ENCODE results near the gene AQP5. TPM values are rescaled to one million over a fixed set of nuclear protein-coding genes. Genes with fewer than 3 reads are reported as not detected.

Gene AQP5
- total RNA-seq, 1 experiment from 2014 or later = 0.11 TPM

DNA sequence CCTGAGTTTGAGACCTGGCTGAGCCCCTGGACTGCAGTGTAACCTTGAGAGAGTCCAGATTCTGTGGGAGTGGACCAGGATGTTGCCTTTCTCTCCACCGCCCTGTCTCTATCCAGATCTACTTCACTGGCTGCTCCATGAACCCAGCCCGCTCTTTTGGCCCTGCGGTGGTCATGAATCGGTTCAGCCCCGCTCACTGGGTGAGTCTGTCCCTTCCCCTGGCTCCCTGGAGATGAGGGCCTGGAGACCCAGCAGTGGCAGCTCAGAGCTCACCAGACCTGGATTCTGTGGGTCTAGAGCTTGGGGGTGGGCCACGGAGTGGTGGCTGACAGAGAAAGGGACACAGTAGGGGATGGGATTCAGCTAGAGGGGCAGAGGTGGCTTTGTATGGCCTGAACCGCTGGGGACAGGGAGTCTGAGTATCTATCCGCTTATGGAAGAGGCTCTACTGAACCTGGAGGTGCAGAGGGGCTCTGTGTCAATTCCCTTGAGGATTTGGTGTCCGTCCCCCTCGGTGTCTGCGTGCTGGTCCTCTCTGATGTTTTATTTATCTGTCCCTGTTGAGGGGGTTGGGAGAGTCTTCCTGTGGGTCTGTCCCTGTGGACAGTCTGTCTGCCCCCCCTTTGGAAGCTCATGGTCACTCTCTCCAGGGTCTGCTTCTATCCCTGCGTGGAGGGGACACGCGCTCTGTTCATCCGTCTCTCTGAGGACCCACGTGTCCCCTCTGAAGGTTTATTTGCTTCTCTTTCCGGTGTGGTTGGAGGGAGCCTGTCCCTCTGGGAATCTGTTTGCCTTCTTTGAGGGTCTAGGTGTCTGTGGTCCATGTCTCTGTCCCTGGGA lies 2.5 kb downstream of the AQP5 start:
- no peak for DNase-seq (ENCODE audit: low read depth)

DNA sequence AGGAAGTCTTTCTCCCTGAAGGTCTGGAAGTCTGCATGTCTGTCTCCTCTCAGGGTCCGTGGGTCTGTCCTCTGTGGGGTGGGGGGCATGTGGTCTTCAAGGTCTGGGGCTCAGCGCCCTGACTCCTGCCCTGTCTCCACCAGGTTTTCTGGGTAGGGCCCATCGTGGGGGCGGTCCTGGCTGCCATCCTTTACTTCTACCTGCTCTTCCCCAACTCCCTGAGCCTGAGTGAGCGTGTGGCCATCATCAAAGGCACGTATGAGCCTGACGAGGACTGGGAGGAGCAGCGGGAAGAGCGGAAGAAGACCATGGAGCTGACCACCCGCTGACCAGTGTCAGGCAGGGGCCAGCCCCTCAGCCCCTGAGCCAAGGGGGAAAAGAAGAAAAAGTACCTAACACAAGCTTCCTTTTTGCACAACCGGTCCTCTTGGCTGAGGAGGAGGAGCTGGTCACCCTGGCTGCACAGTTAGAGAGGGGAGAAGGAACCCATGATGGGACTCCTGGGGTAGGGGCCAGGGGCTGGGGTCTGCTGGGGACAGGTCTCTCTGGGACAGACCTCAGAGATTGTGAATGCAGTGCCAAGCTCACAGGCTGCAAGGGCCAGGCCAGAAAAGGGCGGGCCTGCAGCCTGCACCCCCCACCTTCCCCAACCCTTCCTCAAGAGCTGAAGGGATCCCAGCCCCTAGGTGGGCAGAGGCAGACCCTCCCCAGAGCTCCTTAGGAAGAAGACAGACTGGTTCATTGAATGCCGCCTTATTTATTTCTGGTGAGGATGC lies 3.4 kb downstream of the AQP5 start:
- no peak for DNase-seq (ENCODE audit: low read depth)

DNA sequence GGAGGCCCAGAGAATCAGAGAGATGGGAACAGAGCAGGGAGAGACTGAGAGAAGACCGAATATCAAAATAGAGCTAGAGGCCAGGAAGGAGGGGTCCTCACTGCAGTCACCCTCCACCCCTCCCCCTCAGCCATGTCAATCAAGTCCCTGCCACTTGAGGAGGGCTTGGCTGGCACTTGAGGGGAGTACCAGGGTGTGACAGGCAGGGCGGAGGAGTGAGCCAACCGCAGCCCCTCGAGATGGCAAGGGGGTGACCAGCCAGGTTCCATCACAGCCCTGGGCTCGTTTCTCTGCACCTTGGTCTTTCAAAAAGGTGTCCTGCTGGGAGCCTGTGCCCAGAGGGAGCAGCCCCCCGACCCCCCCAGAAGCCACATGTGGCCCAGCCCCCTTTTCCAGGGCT lies 4.2 kb downstream of the AQP5 start:
- DNase-seq (ENCODE audit: low read depth) = no peak

GRCh38 chr12:49966511-49967041 lies 4.9 kb downstream of the AQP5 start:
- no peak for DNase-seq (ENCODE audit: low read depth)

- peak; percentile 74 for DNase-seq (ENCODE audit: low read depth)
Measured at GRCh38 chr12:49967042-49967776, 5.5 kb downstream of the AQP5 start.

GRCh38 chr12:49967777-49968250 lies 6.1 kb downstream of the AQP5 start:
- no peak for DNase-seq (ENCODE audit: low read depth)

DNA sequence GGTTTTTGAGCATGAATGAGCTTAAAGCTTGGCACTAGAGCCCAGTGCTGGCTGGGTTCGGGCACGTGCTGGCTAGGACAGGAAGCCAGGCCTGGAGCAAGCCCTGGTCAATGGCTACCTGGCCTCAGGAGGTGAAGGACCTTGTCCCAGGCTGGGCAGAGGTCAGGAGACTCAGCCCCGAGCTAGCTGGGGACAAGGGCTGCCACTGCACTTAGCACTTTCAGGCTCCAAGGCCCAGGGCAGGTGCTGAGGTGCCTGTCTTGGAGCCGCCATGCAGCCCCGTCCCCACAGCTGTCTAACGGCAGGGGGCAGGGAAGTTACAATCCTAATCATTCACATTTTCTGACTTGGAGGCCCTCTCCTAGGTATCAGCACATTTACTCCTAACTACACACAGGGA lies 6.8 kb downstream of the AQP5 start:
- no peak for DNase-seq (ENCODE audit: low read depth)

DNA sequence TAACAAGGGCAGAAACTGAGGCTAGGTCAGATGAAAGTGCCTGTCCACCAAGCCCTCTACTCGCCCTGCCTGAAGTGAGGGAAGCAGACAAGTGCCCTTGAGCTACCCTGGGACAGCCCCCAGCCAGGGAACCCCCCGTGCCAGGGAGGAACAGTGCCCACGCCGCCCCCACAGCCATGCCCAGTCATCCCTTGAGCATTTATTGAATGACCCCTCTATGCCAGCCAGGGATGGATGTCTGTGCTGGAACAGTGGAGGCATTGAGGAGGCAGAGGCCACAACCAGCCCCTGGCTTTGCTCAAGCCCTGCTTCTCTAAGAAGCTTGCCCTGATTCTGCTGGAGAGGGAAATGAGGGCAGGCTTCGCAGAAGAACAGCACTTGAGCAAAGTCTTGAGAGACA lies 7.4 kb downstream of the AQP5 start:
- DNase-seq (ENCODE audit: low read depth) = no peak

- no peak for DNase-seq (ENCODE audit: low read depth)
Measured at GRCh38 chr12:49969651-49970429, 8.2 kb downstream of the AQP5 start.

- no peak for DNase-seq (ENCODE audit: low read depth)
Measured at GRCh38 chr12:49970658-49971057, 9.0 kb downstream of the AQP5 start.

DNA sequence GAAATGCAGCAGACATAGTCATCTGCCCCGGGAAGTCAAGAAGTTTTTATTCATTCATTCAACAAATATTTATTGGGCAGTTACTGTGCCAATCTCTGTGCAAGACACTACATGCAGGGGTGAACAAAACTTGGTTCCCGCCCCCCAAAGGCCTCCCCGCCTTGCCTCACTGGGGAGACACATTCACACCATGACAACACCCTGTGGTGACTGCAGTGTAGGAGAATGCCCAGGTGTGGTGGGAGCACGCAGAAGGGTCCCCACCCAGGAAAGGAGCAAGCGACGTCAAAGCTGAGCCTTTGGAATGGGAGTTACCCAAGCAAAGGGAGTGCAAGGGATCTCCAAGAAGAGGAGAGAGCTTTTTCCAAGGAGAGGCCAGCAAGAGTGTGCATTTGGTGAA lies 9.5 kb downstream of the AQP5 start:
- DNase-seq (ENCODE audit: low read depth) = no peak

DNA sequence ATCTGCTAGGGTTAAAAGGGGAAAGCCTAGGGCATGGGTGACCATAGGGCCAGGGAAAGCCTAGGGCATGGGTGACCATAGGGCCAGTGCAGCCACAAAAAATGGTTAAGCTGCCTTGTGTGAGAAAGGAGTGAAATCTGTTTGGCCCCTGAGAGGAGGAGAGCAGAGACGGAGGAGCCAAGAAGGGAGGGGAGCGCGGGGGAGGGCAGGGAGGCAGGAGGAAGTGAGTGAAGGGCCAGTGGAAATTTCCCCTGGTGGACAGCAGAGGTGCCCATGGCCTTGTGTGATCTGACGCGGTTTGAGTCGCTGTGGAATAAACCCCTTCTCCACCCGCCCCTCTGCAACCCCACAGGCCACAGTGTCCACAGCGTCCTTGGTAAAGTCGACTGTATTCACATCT lies 10.5 kb downstream of the AQP5 start:
- no peak for DNase-seq (ENCODE audit: low read depth)

DNA sequence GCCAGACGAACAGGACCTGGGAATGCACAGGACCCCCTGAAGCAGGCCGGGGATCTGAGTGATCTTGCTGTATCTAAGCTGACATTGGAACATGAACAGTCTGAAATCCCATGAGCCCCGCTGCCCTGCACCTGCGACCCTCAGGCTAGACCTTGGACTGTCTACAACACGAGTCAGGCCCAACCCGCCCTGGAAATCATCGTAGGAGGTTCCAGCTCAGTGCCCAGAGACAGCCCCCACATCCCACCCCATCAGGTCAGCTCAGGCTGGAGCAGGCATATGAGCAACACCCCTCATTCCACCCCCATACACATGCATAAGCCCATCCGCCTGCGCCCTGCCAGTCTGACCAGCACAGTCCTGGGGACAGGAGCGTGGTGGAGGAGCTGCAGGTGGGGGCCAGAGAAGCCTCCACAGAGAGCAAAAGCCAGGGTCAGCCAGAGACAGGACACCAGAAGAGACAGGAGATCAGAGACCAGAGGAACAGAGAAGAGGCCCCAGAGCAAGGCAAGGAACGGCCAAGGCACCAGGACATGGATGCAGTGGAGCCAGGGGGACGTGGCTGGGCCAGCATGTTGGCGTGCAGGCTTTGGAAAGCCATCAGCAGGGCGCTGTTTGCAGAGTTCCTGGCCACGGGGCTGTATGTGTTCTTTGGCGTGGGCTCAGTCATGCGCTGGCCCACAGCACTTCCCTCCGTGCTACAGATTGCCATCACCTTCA lies 11.1 kb downstream of the AQP5 start, which contains the start of gene AQP6:
Gene AQP6 (plus strand): TSS at position 307 of the 720 bp plus-strand sequence. CDS start 227 bp downstream, at position 534.
- DNase-seq (ENCODE audit: low read depth) = no peak

- DNase-seq (ENCODE audit: low read depth) = no peak
Measured at GRCh38 chr12:49973361-49973830, 11.7 kb downstream of the AQP5 start.

GRCh38 chr12:49974231-49974675 lies 12.6 kb downstream of the AQP5 start:
- DNase-seq (ENCODE audit: low read depth) = peak; percentile 59

GRCh38 chr12:49974677-49975317 lies 13.1 kb downstream of the AQP5 start:
- no peak for DNase-seq (ENCODE audit: low read depth)

GRCh38 chr12:49975318-49975761 lies 13.7 kb downstream of the AQP5 start:
- no peak for DNase-seq (ENCODE audit: low read depth)

DNA sequence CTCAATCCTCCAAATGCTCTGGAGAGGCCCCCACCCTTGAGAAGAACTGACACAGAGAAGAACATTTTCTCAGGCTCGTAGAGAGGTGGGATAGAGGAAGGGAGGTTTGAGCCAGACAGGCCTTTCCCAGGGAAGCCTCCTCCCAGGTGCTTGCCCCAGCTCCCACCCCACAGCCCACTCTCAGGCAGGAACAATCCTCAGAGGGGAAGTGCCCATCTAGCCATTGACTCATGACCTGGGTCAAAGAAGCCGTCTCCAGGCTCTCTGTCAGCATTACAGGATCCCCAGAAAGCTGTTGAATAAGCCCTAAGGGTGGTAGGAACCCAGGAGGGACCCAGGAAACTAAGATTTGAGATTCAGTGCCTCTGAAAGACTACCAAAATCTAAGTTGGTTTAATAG lies 14.9 kb downstream of the AQP5 start:
- DNase-seq (ENCODE audit: low read depth) = no peak

GRCh38 chr12:49978125-49978524 lies 16.5 kb downstream of the AQP5 start:
- DNase-seq (ENCODE audit: low read depth) = no peak

Measured in LHCN-M2 (cell line).